HG03439 (cell line): Measurements from ENCODE around the gene TANC1.

Experiments
- ATAC-seq: cut with Tn5 transposase; IDR thresholded peaks from one replicate; pipeline ENCODE4 v1.9.1; 2021; ENCODE audit warnings: mild to moderate bottlenecking, moderate library complexity; ENCODE audit not compliant: unreplicated experiment

TANC1 gene

DNA sequence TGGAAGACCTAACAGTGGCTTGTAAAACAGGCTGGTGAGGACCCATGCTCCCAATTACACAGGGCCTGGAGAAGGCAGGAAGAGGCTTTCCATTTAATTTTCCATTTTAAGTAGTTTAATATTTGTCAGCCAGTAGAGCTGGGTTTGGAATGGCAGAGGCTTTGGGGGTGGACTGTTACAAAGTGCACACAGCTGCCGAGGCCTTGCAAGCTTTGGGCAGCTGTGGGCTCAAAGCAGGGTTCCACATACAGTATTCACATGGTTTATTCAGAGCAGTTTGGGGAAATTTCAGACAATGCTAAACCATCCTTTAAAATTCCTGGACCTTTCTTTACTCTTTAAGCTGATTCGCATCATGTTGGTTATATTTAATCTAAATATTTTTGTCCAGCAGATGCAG is 185.5 kb downstream of the TANC1 start:
- no peak for ATAC-seq

DNA sequence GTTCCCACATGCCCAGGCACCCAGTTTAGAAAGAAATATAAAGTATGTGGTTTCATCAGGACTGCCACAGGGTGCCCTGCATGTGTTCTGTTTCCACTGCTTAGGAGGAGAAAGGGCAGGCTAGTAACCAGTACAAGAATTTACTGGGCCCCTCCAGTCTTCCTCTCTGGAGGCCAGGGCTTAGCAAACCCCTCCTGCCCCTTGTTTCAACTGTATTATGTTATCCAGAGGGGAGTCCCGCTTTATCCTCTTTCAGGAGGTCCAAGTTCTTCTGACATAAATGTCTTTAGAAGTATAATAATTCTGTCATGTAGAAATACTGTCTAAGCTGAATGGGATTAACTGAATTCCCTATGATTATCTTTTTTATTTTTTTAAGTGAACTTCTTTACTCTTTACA is 185.9 kb downstream of the TANC1 start:
- no peak for ATAC-seq

GRCh38 chr2:159155320-159155719 is 186.9 kb downstream of the TANC1 start:
- ATAC-seq = no peak

GRCh38 chr2:159155791-159156190 is 187.4 kb downstream of the TANC1 start:
- no peak for ATAC-seq

GRCh38 chr2:159156834-159157233 is 188.4 kb downstream of the TANC1 start:
- no peak for ATAC-seq

GRCh38 chr2:159157361-159158209 is 189.1 kb downstream of the TANC1 start:
- no peak for ATAC-seq

GRCh38 chr2:159160412-159160811 is 192.0 kb downstream of the TANC1 start:
- no peak for ATAC-seq

- ATAC-seq = no peak
Measured at GRCh38 chr2:159160954-159161353, 192.5 kb downstream of the TANC1 start.

- ATAC-seq = no peak
Measured at GRCh38 chr2:159163930-159164329, 195.5 kb downstream of the TANC1 start.

GRCh38 chr2:159164457-159164911 is 196.0 kb downstream of the TANC1 start:
- ATAC-seq = no peak

- ATAC-seq = no peak
Measured at GRCh38 chr2:159165048-159165447, 196.6 kb downstream of the TANC1 start.

- ATAC-seq = no peak
Measured at GRCh38 chr2:159168707-159169106, 200.3 kb downstream of the TANC1 start.

GRCh38 chr2:159169187-159169586 is 200.7 kb downstream of the TANC1 start:
- no peak for ATAC-seq

GRCh38 chr2:159172403-159172802 is 204.0 kb downstream of the TANC1 start:
- ATAC-seq = no peak

- no peak for ATAC-seq
Measured at GRCh38 chr2:159174759-159175158, 206.3 kb downstream of the TANC1 start.

DNA sequence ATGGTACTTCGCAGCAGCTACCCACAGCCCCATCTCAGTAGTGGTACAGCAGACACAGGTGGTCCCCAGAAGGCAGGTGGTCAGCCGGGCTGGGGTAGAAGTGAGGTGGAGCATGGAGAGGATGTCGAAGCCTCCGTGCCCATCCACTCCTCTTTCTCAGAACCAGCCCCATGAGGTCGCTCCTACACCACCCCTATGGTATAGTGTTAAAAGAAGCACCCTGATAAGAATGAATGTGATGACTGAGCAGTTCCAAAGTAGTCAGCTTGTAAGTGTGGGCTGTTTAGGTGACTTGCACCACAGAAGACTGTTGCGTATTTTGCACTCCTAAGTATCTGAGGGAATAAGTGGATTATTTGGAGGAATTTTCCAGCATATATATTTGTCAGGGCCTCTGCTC is 206.7 kb downstream of the TANC1 start:
- no peak for ATAC-seq

GRCh38 chr2:159175927-159176326 is 207.5 kb downstream of the TANC1 start:
- no peak for ATAC-seq

DNA sequence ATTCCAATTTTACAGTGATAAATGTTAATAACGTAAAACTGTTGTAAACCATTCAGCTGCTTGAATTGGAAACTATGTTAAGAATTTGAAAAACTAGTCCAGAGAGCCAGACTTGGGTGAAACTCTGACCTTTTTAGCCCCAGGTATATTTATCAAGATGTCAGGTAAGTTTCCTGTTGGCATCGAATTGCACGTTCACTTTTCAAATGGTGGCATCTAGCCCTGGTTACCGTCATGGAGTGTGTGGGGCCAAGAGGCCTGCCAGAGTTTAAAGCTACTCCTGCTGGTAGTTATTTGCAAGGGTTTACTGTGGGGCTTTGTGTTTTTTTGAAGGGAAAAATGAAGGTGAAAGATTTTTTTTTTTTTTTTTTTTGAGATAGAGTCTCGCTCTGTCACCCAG is 208.1 kb downstream of the TANC1 start:
- ATAC-seq = no peak

GRCh38 chr2:159177357-159177756 is 208.9 kb downstream of the TANC1 start:
- ATAC-seq = no peak

- no peak for ATAC-seq
Measured at GRCh38 chr2:159177957-159178356, 209.5 kb downstream of the TANC1 start.

DNA sequence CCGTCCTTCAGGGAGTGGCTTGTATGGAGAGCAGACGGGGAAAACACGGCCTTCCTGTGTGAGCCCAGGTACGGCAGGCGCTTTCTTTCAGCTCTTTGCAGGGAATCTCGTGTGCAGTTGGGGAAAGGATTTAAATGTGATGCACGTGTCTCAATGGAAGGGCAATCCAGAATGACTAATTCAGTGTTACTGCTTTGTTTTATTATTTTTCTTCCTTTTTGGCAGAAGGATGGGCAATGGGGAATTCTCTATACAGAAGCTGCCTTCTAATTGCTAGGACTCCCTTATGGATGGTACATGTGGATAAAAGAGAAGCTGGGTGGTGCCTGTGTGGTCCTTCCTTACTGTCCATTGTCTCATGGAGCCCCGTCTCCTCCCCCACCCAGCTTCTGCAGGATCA is 210.7 kb downstream of the TANC1 start:
- no peak for ATAC-seq

GRCh38 chr2:159179696-159180095 is 211.3 kb downstream of the TANC1 start:
- no peak for ATAC-seq

DNA sequence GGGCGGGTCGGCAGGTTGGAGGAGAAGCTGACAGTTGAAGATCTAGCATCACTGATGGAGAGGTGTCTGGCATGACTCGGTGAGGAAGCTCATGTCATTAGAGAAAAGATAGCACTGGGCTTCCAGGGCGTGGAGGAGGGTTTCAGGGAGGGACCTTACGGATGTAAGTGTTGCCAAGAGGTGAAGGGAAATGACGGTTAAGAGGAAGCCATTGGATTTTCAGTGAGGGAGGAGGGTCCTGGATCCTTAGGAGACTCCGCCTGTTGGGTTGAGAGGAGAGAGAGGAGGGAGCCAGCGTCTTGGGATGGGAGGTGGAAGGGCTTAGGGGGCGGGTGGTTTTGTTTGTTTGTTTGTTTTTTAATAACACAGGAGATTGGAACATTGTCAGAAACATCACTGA is 214.9 kb downstream of the TANC1 start:
- no peak for ATAC-seq
